Ecto neural progenitor cell (in vitro differentiated cells): ENCODE measurements around the gene DUS3L.
"Not testable (repeated sequence)": the region's sequence is repeated elsewhere in the genome, so short reads cannot be mapped to it uniquely, and the experiment has no call there.

ENCODE experiments used
- DNase-seq: peaks from one replicate; pipeline ENCODE4 v3.0.0-alpha.2; 2018; ENCODE audit warnings: low spot score

Gene DUS3L

GRCh38 chr19:5774921-5775320 is 16.0 kb downstream of the DUS3L start:
- no peak for DNase-seq

DNA sequence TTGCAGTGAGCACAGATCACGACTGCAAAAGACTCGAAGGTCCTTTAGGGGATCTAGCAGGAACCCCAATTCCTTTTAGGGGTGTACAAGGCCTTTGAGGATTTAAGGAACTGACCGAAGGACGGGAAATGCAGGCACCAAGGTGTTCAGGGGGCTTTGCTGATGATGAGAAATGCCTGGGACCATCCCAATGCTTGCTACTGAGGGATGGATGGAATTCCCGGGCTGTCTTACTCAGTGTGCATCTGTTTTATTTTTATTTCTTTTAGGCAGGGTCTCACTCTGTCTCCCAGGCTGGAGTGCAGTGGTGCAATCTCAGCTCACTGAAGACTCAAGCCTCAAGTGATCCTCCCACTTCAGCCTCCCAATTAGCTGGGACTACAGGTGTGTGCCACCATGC is 17.7 kb downstream of the DUS3L start:
- no peak for DNase-seq

DNA sequence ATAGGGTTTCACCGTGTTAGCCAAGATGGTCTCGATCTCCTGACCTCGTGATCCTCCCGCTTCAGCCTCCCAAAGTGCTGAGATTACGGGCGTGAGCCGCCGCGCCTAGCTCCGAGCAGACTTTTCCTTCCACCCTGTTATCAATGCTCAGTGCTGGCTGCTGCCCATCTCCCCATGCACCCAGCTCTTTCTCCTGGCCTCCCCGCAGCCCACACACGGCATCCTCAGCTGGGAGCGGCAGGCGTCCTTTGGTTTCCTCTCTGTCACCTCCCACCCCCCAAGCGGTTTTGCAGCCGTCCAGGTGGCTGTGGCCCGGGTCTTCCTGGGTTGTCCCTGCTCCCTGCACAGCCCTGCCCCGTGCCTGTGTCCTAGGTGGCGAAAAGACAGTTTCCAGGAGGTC is 18.5 kb downstream of the DUS3L start:
- no peak for DNase-seq

GRCh38 chr19:5767949-5768348 is 23.0 kb downstream of the DUS3L start:
- no peak for DNase-seq

GRCh38 chr19:5765220-5765619 is 25.7 kb downstream of the DUS3L start:
- no peak for DNase-seq

- DNase-seq: no peak
Measured at GRCh38 chr19:5762608-5763217, 28.2 kb downstream of the DUS3L start.

DNA sequence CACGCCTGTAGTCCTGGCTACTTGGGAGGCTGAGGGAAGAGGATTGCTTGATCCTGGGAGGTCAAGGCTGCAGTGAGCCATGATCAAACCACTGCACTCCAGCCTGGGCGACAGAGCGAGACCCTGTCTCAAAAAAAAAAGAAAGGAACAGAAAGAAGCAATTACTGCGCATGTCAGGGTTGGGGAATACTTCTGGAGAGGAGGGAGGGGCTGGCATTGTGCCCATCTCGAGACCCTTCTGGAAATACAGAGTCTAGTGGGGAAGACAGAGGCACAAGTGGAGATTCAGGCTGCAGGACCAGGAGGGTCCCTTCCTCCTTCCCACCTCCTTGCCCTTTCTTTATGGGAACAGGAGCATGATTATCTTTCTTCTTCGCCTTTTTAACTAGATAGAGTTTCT is 37.2 kb downstream of the DUS3L start:
- DNase-seq: no peak

DNA sequence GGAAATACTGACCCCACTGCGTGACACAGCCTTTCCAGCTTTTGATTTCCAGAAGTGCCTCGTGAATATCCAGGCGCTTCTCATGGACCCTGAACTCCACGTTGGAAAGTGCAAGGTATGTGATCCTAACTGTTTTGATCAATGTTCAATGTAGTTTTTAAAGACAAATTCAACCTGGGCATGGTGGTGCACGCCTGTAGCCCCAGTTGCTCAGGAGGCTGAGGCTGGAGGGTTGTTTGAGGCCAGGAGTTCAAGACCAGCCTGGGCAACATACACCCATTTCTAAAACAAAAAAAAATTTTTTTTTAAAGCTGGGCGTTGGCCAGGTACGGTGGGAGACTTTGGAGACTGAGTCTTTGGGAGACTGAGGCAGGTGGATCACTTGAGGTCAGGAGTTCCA is 39.3 kb downstream of the DUS3L start:
- DNase-seq: no peak

DNA sequence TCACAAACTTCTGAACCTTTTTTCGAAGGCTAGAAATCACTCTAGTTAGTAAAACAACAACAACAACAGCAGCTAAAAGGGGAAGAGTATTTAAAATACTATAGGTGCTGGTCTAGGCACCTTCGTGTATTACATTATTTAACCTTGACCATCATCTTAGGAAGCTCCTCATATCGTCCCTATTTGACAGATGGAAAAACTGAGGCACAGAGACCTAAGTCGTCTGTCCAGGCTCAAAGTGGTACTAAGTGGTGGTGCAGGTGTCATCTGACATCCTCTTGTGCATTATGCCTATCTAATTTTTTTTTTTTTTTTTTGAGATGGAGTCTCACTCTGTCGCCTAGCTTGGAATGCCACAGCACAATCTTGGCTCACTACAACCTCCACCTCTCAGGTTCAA is 41.5 kb downstream of the DUS3L start:
- DNase-seq: no peak

GRCh38 chr19:5748920-5749319 is 42.0 kb downstream of the DUS3L start:
- not testable (repeated sequence) for DNase-seq

DNA sequence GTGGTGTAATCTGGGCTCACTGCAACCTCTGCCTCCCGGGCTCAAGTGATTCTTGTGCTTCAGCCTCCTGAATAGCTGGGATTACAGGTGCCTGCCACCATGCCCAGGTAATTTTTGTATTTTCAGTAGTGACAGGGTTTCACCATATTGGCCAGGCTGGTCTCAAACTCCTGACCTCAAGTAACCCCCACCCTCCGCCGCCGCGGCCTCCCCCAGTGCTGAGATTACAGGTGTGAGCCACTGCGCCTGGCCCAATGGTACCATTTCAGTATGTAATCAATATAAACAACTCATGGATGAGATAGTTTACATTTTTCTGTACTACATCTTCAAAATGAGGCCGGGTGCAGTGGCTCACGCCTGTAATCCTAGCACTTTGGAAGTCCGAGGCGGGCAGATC is 46.0 kb downstream of the DUS3L start:
- not testable (repeated sequence) for DNase-seq

- no peak for DNase-seq
Measured at GRCh38 chr19:5743630-5744029, 47.3 kb downstream of the DUS3L start.

- DNase-seq: no peak
Measured at GRCh38 chr19:5742051-5742450, 48.9 kb downstream of the DUS3L start.

GRCh38 chr19:5738423-5738822 is 52.5 kb downstream of the DUS3L start:
- no peak for DNase-seq
